A549 (cell line): ENCODE results near the gene METTL9.

ENCODE experiments used
- EP300 ChIP-seq, 2 experiments: fragments of >200 bp; sonication (Bioruptor Twin); formaldehyde crosslinking; IDR thresholded peaks; 2 replicates in 1 of 2; 3 replicates in 1 of 2; pipeline ENCODE4 v1.6.1; 2016 to 2017
- HOXB13 ChIP-seq: fragments of 250-450 bp; sonication (Bioruptor Pico); IDR thresholded peaks from 2 replicates; pipeline ENCODE4 v1.5.0; 2020; ENCODE audit warnings: low read depth, mild to moderate bottlenecking, moderate library complexity
- KDM1A ChIP-seq: fragments of 200-600 bp; sonication (generic); IDR thresholded peaks from 2 replicates; pipeline ENCODE4 v1.6.1; 2016; ENCODE audit warnings: low read depth, mild to moderate bottlenecking
- MAFK ChIP-seq: fragments of 450-650 bp; IDR thresholded peaks from 2 replicates; pipeline ENCODE4 v1.6.1; 2014; ENCODE audit not compliant: partially characterized antibody
- MAZ ChIP-seq: fragments of 150-350 bp; IDR thresholded peaks from 2 replicates; pipeline ENCODE4 v1.6.1; 2014; ENCODE audit warnings: antibody characterized with exemption, low read depth, low read length, borderline replicate concordance
- PHF8 ChIP-seq: fragments of 200-600 bp; sonication (generic); IDR thresholded peaks from 2 replicates; pipeline ENCODE4 v1.6.1; 2016; ENCODE audit warnings: low read depth, mild to moderate bottlenecking, antibody characterized with exemption, moderate library complexity, borderline replicate concordance
- POLR2A ChIP-seq: IDR thresholded peaks from 2 replicates; pipeline ENCODE4 v1.6.1; 2012; ENCODE audit warnings: mild to moderate bottlenecking, low read length
- POLR2AphosphoS2 ChIP-seq: conservative IDR thresholded peaks from 2 replicates; pipeline ENCODE4 v1.6.1; 2012; ENCODE audit warnings: low read length, improper control_type of control experiment, inconsistent platforms
- SMC3 ChIP-seq: fragments of >200 bp; sonication (Bioruptor Twin); formaldehyde crosslinking; IDR thresholded peaks from 3 replicates; pipeline ENCODE4 v1.6.1; 2018; ENCODE audit warnings: inconsistent platforms
- TF ChIP-seq, protein P1 (sequence below): fragments of >200 bp; sonication (Bioruptor Twin); formaldehyde crosslinking; IDR thresholded peaks from 3 replicates; pipeline ENCODE4 v1.5.1; 2016
- TF ChIP-seq, protein P2 (sequence below): IDR thresholded peaks from 2 replicates; pipeline ENCODE4 v1.6.1; 2012
- TF ChIP-seq, protein P3 (sequence below): fragments of 150-350 bp; IDR thresholded peaks from 2 replicates; pipeline ENCODE4 v1.6.1; 2014; ENCODE audit warnings: low read depth, mild to moderate bottlenecking, low read length

DNA sequence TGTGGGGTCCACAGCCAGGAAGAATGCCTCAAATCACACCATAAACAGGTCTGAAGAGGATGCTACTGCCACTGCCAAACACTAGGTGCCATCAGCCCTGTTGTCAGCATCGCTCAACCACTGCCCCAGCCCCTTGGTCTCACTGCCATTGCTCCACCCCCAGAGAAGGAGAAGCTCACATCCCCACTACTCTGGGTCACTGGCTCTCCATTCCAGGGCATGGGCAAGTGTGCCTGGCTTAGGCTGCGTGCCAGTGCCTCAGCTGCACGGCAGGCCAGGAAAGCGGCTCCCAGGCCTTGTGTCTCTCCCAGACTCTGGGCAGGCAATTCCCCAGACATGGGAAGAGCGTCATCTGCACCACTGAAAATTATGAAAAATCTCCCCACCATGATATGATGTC, 54.2 kb downstream of the METTL9 start:
- TF ChIP-seq, protein P1, sequence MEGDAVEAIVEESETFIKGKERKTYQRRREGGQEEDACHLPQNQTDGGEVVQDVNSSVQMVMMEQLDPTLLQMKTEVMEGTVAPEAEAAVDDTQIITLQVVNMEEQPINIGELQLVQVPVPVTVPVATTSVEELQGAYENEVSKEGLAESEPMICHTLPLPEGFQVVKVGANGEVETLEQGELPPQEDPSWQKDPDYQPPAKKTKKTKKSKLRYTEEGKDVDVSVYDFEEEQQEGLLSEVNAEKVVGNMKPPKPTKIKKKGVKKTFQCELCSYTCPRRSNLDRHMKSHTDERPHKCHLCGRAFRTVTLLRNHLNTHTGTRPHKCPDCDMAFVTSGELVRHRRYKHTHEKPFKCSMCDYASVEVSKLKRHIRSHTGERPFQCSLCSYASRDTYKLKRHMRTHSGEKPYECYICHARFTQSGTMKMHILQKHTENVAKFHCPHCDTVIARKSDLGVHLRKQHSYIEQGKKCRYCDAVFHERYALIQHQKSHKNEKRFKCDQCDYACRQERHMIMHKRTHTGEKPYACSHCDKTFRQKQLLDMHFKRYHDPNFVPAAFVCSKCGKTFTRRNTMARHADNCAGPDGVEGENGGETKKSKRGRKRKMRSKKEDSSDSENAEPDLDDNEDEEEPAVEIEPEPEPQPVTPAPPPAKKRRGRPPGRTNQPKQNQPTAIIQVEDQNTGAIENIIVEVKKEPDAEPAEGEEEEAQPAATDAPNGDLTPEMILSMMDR, result no peak
- TF ChIP-seq, protein P2, sequence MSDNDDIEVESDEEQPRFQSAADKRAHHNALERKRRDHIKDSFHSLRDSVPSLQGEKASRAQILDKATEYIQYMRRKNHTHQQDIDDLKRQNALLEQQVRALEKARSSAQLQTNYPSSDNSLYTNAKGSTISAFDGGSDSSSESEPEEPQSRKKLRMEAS, result no peak
- TF ChIP-seq KDM1A (no peak), SMC3 (no peak), POLR2A (no peak), HOXB13 (no peak), MAFK (no peak), PHF8 (no peak), EP300 (IDR thresholded peaks at IDR 0.05) (no peak), MAZ (no peak), POLR2AphosphoS2 (no peak)
- TF ChIP-seq, protein P3, sequence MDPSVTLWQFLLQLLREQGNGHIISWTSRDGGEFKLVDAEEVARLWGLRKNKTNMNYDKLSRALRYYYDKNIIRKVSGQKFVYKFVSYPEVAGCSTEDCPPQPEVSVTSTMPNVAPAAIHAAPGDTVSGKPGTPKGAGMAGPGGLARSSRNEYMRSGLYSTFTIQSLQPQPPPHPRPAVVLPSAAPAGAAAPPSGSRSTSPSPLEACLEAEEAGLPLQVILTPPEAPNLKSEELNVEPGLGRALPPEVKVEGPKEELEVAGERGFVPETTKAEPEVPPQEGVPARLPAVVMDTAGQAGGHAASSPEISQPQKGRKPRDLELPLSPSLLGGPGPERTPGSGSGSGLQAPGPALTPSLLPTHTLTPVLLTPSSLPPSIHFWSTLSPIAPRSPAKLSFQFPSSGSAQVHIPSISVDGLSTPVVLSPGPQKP, result no peak
